Stimulated activated CD8-positive, alpha-beta memory T cell treated with anti-CD3 and anti-CD28 coated beads, Interleukin-4, amount 100 ng/mL, for 4 hours (primary cell): ENCODE data around the gene ALKAL2.

Experiments
- DNase-seq, 2 donors: peaks; one replicate each; pipeline ENCODE4 v3.0.0-alpha.2; 2020; ENCODE audit warnings: low read depth in 2 of 2, low spot score in 1 of 2

The ALKAL2 gene

DNA sequence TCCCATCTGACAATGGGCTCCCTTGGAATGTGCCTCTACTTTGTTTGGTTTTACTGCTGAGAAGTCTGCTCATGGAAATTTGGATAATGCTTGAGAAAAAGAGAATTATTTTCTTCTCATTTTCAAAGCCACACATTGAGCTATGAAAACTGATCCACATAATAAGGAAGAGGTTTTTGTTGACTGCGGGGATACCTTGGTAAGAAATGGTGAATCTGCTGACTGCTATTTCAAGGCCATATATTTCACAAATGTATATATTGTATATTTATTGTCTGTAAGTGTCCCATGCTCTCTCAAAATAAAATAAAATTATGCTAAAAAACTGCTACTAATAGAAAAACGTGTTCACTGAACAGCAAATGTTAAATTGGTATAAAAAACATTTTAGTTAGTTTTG lies 39.2 kb downstream of the ALKAL2 start:
- no peak for DNase-seq

- DNase-seq: no peak
Observed at GRCh38 chr2:246489-247144, 41.3 kb downstream of the ALKAL2 start.

DNA sequence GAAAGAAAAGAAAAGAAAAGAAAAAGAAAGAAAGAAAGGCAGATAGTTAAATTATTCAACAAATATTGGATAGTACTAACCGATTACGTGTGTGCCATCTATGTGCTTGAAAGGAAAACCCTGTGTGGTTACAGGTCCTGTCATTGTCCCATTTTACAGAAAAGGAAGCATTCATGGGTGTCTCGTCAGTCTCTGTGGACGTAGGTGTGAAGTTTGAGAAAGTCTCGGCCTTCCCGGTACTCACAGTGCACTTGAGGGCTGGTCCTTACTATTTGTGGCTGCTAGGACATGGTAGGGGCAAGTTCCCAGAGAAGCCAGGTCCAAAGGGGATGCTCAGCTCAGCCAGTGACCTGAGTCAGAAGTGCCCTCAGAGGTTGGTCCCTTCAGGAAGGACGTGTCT lies 43.3 kb downstream of the ALKAL2 start:
- no peak for DNase-seq

DNA sequence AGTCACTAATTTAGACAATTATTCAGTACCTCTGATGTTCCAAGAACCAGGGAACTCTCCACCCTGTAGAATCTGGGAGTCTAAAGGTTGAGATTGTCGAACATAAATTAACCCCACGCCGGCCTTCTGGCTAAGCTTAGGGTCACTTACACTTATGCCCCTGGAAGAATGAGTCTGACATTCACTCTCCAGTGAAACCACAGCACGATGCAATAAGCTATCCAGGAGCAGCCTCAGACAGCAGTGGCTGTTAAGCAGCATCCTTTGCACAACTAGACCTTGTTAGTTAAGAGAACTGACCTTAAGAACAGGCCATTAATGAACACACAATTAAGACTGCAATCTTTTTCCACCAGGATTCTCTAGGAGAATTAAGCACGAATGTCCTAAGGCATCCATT lies 49.0 kb downstream of the ALKAL2 start:
- DNase-seq: no peak

- DNase-seq: no peak
Observed at GRCh38 chr2:238431-238830, 49.5 kb downstream of the ALKAL2 start.

GRCh38 chr2:237878-238277 lies 50.0 kb downstream of the ALKAL2 start:
- DNase-seq: no peak

DNA sequence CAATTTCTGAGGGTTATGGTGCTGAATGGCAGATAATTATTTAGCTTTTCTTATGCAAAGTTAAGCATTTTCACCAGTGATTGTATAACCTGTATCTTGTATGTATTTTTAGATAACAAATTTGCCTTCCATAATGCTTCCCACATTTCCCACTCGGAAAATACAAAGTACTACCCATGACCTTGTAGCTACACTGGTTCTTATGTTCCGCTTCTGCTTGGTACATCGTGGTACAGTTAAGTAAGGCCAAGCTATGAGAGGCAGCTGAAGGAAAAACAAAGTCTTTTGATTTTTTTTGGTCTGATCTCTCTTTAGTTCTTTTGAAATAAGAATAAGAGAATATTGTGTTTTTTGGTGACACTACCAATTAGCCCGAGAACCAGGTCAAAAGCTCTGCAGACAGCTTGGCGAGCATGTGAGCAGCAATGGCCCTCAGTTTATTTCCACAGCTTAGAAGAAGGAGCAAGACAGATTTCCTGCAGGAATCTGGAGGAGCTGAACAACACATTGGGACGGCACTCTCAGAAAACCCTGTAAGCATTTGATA lies 50.8 kb downstream of the ALKAL2 start:
- no peak for DNase-seq

DNA sequence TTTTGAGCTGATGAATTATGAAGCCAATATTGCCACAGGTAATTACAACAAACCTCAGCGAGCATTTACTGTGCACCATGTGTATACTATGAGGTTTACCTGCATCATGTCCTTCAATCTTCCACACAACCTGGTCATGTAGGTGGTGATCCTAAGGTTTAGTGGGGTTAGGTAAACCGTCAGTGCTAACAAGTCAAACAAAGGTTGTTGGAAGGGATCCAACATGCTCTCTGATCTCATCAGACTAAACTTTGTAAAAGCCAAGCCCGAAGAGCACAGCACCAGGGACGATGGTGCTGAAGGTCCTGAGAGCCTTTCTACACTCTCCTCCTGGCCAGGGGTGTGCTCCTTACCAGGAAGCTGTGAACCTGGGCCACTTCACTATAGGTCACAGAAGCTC lies 53.5 kb downstream of the ALKAL2 start:
- DNase-seq: no peak

- DNase-seq: no peak
Observed at GRCh38 chr2:233030-233429, 54.9 kb downstream of the ALKAL2 start.

DNA sequence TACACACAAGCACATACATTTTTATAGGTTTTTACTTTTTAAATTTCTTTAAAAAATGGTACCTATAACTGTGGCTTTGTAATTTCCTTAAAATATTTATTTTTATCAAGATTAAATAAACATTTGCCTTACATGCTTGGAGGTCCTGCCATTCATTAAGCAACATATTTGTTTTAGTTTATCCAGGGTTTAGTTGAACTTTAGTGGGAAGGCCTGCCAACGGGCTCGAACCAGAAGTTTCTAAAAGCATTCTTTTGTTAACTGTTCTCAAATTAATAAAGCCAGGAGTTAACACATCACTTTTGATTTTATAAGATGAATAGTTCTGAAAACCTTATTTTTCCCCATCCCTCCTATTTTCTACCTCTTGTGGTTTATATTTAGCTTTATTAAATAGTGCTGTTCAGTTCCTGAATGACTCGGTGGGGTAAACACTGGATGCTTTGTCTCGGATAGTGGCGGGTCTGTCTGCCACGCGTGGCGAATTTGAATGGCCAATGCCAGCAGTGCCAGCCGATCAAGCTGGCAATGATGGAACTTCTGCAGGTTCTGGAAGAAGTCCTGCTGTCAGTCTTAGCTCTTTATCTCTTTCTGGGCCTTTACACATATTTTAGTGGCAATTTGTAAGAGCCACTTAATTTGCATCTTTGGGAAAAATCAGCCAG lies 56.2 kb downstream of the ALKAL2 start:
- no peak for DNase-seq
